Liver (tissue), 9 donors: ENCODE measurements around the gene SIT1. TPM values are rescaled to one million over a fixed set of nuclear protein-coding genes. Genes with fewer than 3 reads are reported as not detected.

Experiments used
- DNase-seq: peaks from one replicate; pipeline ENCODE4 v3.0.0-alpha.2; 2017; ENCODE audit warnings: low spot score
- H3K27ac ChIP-seq, 2 donors: one replicate each; pipeline ENCODE4 v1.7.0; 2013; ENCODE audit warnings: inconsistent platforms in 2 of 2, low read length in 2 of 2, control low read depth in 1 of 2, low read depth in 1 of 2, mild to moderate bottlenecking in 1 of 2
- H3K27me3 ChIP-seq, 4 donors: one replicate each; pipeline versions ENCODE4 v1.6.1 to v1.7.0; 2013; ENCODE audit warnings: low read length in 3 of 4, inconsistent platforms in 1 of 4, mild to moderate bottlenecking in 1 of 4, moderate library complexity in 1 of 4; ENCODE audit not compliant: control insufficient read depth in 4 of 4, insufficient read depth in 4 of 4
- H3K36me3 ChIP-seq, 4 donors: one replicate each; pipeline versions ENCODE4 v1.6.1 to v1.7.0; 2013; ENCODE audit warnings: low read length in 3 of 4, mild to moderate bottlenecking in 3 of 4, low read depth in 1 of 4, moderate library complexity in 1 of 4; ENCODE audit not compliant: control insufficient read depth in 4 of 4, insufficient read depth in 3 of 4
- H3K4me1 ChIP-seq, 4 donors: one replicate each; pipeline versions ENCODE4 v1.6.1 to v1.7.0; 2013; ENCODE audit warnings: low read length in 3 of 4, mild to moderate bottlenecking in 3 of 4, moderate library complexity in 1 of 4; ENCODE audit not compliant: control insufficient read depth in 4 of 4, insufficient read depth in 4 of 4
- H3K4me3 ChIP-seq, 3 donors: one replicate each; pipeline versions ENCODE4 v1.6.1 to v1.7.0; 2013; ENCODE audit warnings: low read length in 3 of 3, control low read depth in 1 of 3, low read depth in 1 of 3, mild to moderate bottlenecking in 1 of 3
- H3K9ac ChIP-seq, 2 donors: one replicate each; pipeline ENCODE4 v1.7.0; 2013; ENCODE audit warnings: low read length in 2 of 2, mild to moderate bottlenecking in 2 of 2, moderate library complexity in 2 of 2, control low read depth in 1 of 2, low read depth in 1 of 2
- H3K9me3 ChIP-seq, 4 donors: one replicate each; pipeline versions ENCODE4 v1.6.1 to v1.7.0; 2013; ENCODE audit warnings: low read length in 3 of 4; ENCODE audit not compliant: control insufficient read depth in 4 of 4
- EGR1 ChIP-seq, 2 donors: IDR thresholded peaks; 2 replicates each; pipeline ENCODE4 v1.6.1; 2016 to 2018; ENCODE audit warnings: antibody characterized with exemption in 2 of 2, low read depth in 2 of 2
- GABPA ChIP-seq, 2 donors: IDR thresholded peaks in 1 of 2; conservative IDR thresholded peaks in 1 of 2; 2 replicates each; pipeline ENCODE4 v1.6.1; 2016; ENCODE audit warnings: antibody characterized with exemption in 2 of 2, mild to moderate bottlenecking in 1 of 2, moderate library complexity in 1 of 2
- HNF4A ChIP-seq, 2 donors: conservative IDR thresholded peaks; 2 replicates each; pipeline ENCODE4 v1.6.1; 2016; ENCODE audit warnings: antibody characterized with exemption in 2 of 2, mild to moderate bottlenecking in 2 of 2
- HNF4G ChIP-seq: IDR thresholded peaks from 2 replicates; pipeline ENCODE4 v1.6.1; 2016; ENCODE audit warnings: antibody characterized with exemption
- NR2F2 ChIP-seq: IDR thresholded peaks from 2 replicates; pipeline ENCODE4 v1.6.1; 2016; ENCODE audit warnings: antibody characterized with exemption
- RAD21 ChIP-seq, 2 donors: IDR thresholded peaks; 2 replicates each; pipeline ENCODE4 v1.6.1; 2016; ENCODE audit warnings: antibody characterized with exemption in 2 of 2, mild to moderate bottlenecking in 2 of 2
- RXRA ChIP-seq, 2 donors: IDR thresholded peaks; 2 replicates each; pipeline ENCODE4 v1.6.1; 2017 to 2018; ENCODE audit warnings: antibody characterized with exemption in 2 of 2, mild to moderate bottlenecking in 1 of 2
- SP1 ChIP-seq: IDR thresholded peaks from 2 replicates; pipeline ENCODE4 v1.6.1; 2018; ENCODE audit warnings: antibody characterized with exemption, mild to moderate bottlenecking
- ZBTB33 ChIP-seq: IDR thresholded peaks from 2 replicates; pipeline ENCODE4 v1.6.1; 2016; ENCODE audit warnings: antibody characterized with exemption
- WGBS: extraction: QIAGEN DNeasy Blood & Tissue Kit; methylation state at CpG from one replicate; pipeline ENCODE4 v1.1.7; 2013; 5-methylcytosine and 5-hydroxymethylcytosine counted together
- polyA plus RNA-seq, 2 donors: library from polyadenylated mRNA; stranded (reverse) in 1 of 2; unstranded in 1 of 2; fragments of 200-250 nt in 1 of 2; fragments of >200 nt in 1 of 2; fragmentation: Nextera tagmentation in 1 of 2; extraction: Ambion mirVana in 1 of 2; gene quantifications; one replicate each; pipeline versions ENCODE4 v1.2.1 to v1.2.3, GENCODE V29; 2013 to 2015
- total RNA-seq, 2 donors: library from RNA; depleted of rRNA; stranded (reverse); fragments of >200 nt; gene quantifications; one replicate each; pipeline ENCODE4 v1.2.3, GENCODE V29; 2014
- TF ChIP-seq, protein P1 (sequence below): fragments of 150-350 bp; IDR thresholded peaks from 2 replicates; pipeline ENCODE4 v1.5.1; 2017; ENCODE audit warnings: improper control_type of control experiment, low read depth, low read length; ENCODE audit not compliant: missing input control
- TF ChIP-seq, protein P2 (sequence below): IDR thresholded peaks from 2 replicates; pipeline ENCODE4 v1.6.1; 2016; ENCODE audit warnings: antibody characterized with exemption
- donor health status: healthy.
- donor health status: healthy.
- donor health status: healthy.
- donor health status: healthy.
- donor health status: healthy.

The SIT1 gene
- total and polyA plus RNA-seq, 4 donors: 0.17 to 1.1 (median 0.34) TPM

DNA sequence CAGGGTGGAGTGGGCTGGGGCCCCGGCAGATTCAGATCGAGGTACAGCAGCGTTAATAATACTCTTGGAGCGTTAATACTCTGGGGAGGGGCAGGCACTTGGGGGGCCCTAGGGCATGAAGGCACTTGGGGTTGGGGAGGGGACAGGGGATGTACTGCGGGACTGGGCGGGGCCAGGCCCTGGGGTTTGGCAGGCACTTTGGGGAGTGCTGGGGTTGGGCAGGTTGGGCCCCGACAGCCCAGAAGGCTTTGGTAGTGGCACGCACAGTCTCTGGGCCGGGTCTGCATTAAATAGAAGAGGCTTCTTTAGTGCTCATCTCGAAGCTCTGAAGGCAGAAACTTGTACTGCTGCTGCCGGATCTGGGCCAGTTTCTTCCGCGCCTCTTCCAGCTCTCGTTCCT lies 46.8 kb upstream of the SIT1 start:
- WGBS: 91% methylated on average over 14 of the region's 14 CpGs
- Histone ChIP-seq H3K9ac (no peak overlapping the region), H3K27ac (no peak overlapping the region), H3K9me3 (no peaks in the 10 kb centered on the region), H3K36me3 (peaks cover 30 to 63% (median 53%) of the 10 kb centered on the region in 4 donors), H3K4me3 (no peak overlapping the region), H3K4me1 (no peaks in the 10 kb centered on the region), H3K27me3 (no peaks in the 10 kb centered on the region)
- DNase-seq: no peak
- TF ChIP-seq ZBTB33: no peak
- TF ChIP-seq, protein P1, sequence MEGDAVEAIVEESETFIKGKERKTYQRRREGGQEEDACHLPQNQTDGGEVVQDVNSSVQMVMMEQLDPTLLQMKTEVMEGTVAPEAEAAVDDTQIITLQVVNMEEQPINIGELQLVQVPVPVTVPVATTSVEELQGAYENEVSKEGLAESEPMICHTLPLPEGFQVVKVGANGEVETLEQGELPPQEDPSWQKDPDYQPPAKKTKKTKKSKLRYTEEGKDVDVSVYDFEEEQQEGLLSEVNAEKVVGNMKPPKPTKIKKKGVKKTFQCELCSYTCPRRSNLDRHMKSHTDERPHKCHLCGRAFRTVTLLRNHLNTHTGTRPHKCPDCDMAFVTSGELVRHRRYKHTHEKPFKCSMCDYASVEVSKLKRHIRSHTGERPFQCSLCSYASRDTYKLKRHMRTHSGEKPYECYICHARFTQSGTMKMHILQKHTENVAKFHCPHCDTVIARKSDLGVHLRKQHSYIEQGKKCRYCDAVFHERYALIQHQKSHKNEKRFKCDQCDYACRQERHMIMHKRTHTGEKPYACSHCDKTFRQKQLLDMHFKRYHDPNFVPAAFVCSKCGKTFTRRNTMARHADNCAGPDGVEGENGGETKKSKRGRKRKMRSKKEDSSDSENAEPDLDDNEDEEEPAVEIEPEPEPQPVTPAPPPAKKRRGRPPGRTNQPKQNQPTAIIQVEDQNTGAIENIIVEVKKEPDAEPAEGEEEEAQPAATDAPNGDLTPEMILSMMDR: no peak
- no peak for TF ChIP-seq RXRA (IDR thresholded peaks at IDR 0.05)
- TF ChIP-seq SP1: no peak
- TF ChIP-seq NR2F2: no peak
- no peak for TF ChIP-seq EGR1 (IDR thresholded peaks at IDR 0.05; ENCODE audit: low read depth in 2 of 2)
- TF ChIP-seq GABPA (IDR thresholded peaks at IDR 0.05 in 1 of 2, conservative IDR thresholded peaks at IDR 0.05 in 1 of 2): no peak
- no peak for TF ChIP-seq HNF4A (conservative IDR thresholded peaks at IDR 0.05)

- H3K36me3 ChIP-seq: peaks cover 30 to 56% (median 47%) of the 10 kb centered on the region in 4 donors
- no peak overlapping the region for H3K27ac ChIP-seq
- DNase-seq: peak; percentile 67
- no peak overlapping the region for H3K9ac ChIP-seq
- no peak overlapping the region for H3K4me3 ChIP-seq
- no peaks in the 10 kb centered on the region for H3K4me1 ChIP-seq
- no peaks in the 10 kb centered on the region for H3K27me3 ChIP-seq
- WGBS: 53% methylated on average over 9 of the region's 9 CpGs
- H3K9me3 ChIP-seq: no peaks in the 10 kb centered on the region
- TF ChIP-seq, protein P1: peak; percentile 85
- TF ChIP-seq NR2F2: no peak
- TF ChIP-seq RAD21 (IDR thresholded peaks at IDR 0.05): peak; percentile 72 to 85
- no peak for TF ChIP-seq EGR1 (IDR thresholded peaks at IDR 0.05; ENCODE audit: low read depth in 2 of 2)
- peak in 1 of 2 donors; percentile 8 for TF ChIP-seq RXRA (IDR thresholded peaks at IDR 0.05)
- no peak for TF ChIP-seq SP1
- TF ChIP-seq, protein P2, sequence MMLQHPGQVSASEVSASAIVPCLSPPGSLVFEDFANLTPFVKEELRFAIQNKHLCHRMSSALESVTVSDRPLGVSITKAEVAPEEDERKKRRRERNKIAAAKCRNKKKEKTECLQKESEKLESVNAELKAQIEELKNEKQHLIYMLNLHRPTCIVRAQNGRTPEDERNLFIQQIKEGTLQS: no peak
- TF ChIP-seq HNF4A (conservative IDR thresholded peaks at IDR 0.05): no peak
- no peak for TF ChIP-seq HNF4G
Observed at GRCh38 chr9:35696520-35697215, 45.9 kb upstream of the SIT1 start.
